Activated CD4-positive, alpha-beta T cell treated with anti-CD3 and anti-CD28 coated beads for 36 hours (primary cell): Measurements from ENCODE around the gene PALB2. TPM values are rescaled to one million over a fixed set of nuclear protein-coding genes. Genes with fewer than 3 reads are reported as not detected.

ENCODE experiments used
- ATAC-seq: fragments of 200-7000 bp; cut with Tn5 transposase; one replicate; pipeline ENCODE4 v1.10.0; 2021; ENCODE audit warnings: mild to moderate bottlenecking, moderate library complexity
- CTCF ChIA-PET: fragments of 350-600 bp; sonication (Branson Sonifier 250); formaldehyde crosslinking; loops from one replicate; lab custom pipeline; 2021; ENCODE audit warnings: antibody characterized with exemption; lab: Charles Lee
- POLR2A ChIA-PET: fragments of 350-600 bp; sonication (Branson Sonifier 250); formaldehyde crosslinking; loops from one replicate; lab custom pipeline; 2021; ENCODE audit warnings: antibody characterized with exemption, inconsistent platforms; lab: Charles Lee
- DNase-seq: peaks from one replicate; pipeline ENCODE4 v3.0.0-alpha.2; 2020
- H3K27ac Mint-ChIP-seq: one replicate; pipeline ENCODE4 v1.8.0; 2021; ENCODE audit warnings: mixed read lengths
- H3K27me3 Mint-ChIP-seq: one replicate; pipeline ENCODE4 v1.8.0; 2021; ENCODE audit warnings: mixed read lengths
- H3K36me3 Mint-ChIP-seq: one replicate; pipeline ENCODE4 v1.8.0; 2021; ENCODE audit warnings: low read depth, mixed read lengths
- H3K4me1 Mint-ChIP-seq: one replicate; pipeline ENCODE4 v1.8.0; 2021; ENCODE audit warnings: mixed read lengths
- H3K4me3 Mint-ChIP-seq: one replicate; pipeline ENCODE4 v1.8.0; 2021; ENCODE audit warnings: mild to moderate bottlenecking, moderate library complexity, mixed read lengths
- H3K9me3 Mint-ChIP-seq: one replicate; pipeline ENCODE4 v1.8.0; 2021; ENCODE audit warnings: low read depth, mixed read lengths
- intact Hi-C, 2 experiments: fragments of 100-400 bp; cut with DNase I in 1 of 2; cut with micrococcal nuclease in 1 of 2; formaldehyde crosslinking; loops; one replicate each; pipeline versions ENCODE4 v1.14.2 to v1.15.1; 2022 to 2024; cut with DNase I, micrococcal nuclease
- total RNA-seq, 2 experiments: library from RNA; stranded (reverse); gene quantifications; one replicate each; pipeline ENCODE4 v1.2.3, GENCODE V29; 2021

PALB2 gene
- total RNA-seq, 2 experiments from 2014 or later = 23.1 to 23.5 TPM

DNA sequence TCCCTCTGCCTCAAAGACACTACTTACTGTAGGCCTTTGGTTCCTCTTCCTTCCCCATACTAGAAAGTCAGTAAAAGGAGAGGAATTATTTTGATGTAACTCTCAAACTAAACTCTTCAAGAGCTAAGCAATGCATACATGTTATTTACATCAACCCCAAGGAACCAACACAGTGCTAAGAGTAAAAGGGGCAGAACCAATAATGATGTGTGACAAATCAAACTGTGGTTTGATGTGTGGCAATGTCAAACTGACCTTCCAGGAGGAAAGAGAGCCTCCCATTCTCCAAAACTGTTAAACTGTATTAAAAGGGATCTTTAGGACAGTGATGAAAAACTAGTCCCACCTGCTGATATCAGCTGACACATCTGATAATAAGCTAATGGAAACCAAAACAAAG, 60.7 kb downstream of the PALB2 start:
- Mint-ChIP-seq H3K4me3 (no peak overlapping the region), H3K36me3 (peaks cover 26% of the 10 kb centered on the region), H3K9me3 (no peaks in the 10 kb centered on the region), H3K4me1 (no peaks in the 10 kb centered on the region), H3K27ac (no peak overlapping the region), H3K27me3 (no peaks in the 10 kb centered on the region)
- ATAC-seq (no peak), DNase-seq (no peak)
- POLR2A ChIA-PET = no interaction called here
- CTCF ChIA-PET = no interaction called here
- intact Hi-C loops = no loop called here

GRCh38 chr16:23579371-23579770, 61.7 kb downstream of the PALB2 start:
- Mint-ChIP-seq H3K36me3 (peaks cover 22% of the 10 kb centered on the region), H3K27ac (no peak overlapping the region), H3K9me3 (no peaks in the 10 kb centered on the region), H3K4me1 (no peaks in the 10 kb centered on the region), H3K4me3 (no peak overlapping the region), H3K27me3 (no peaks in the 10 kb centered on the region)
- intact Hi-C loops = no loop called here
- no peak for ATAC-seq
- POLR2A ChIA-PET = no interaction called here
- CTCF ChIA-PET = no interaction called here
- DNase-seq = no peak

- Mint-ChIP-seq H3K36me3 (peaks cover 21% of the 10 kb centered on the region), H3K4me1 (no peaks in the 10 kb centered on the region), H3K9me3 (no peaks in the 10 kb centered on the region), H3K27me3 (no peaks in the 10 kb centered on the region), H3K27ac (no peak overlapping the region), H3K4me3 (no peak overlapping the region)
- ATAC-seq (no peak), DNase-seq (no peak)
- ChIA-PET CTCF (no interaction called here), POLR2A (no interaction called here)
- intact Hi-C loops = no loop called here
These were observed 62.8 kb downstream of the PALB2 start for GRCh38 chr16:23578101-23578830.

GRCh38 chr16:23577493-23577892, 63.6 kb downstream of the PALB2 start:
- H3K9me3 Mint-ChIP-seq = no peaks in the 10 kb centered on the region
- CTCF ChIA-PET = interaction anchor here (0.5 kb wide), 1 partner anchor 144 kb away, joined by 3 read pairs; no protein-coding TSS in a partner anchor
- H3K4me1 Mint-ChIP-seq = no peaks in the 10 kb centered on the region

DNA sequence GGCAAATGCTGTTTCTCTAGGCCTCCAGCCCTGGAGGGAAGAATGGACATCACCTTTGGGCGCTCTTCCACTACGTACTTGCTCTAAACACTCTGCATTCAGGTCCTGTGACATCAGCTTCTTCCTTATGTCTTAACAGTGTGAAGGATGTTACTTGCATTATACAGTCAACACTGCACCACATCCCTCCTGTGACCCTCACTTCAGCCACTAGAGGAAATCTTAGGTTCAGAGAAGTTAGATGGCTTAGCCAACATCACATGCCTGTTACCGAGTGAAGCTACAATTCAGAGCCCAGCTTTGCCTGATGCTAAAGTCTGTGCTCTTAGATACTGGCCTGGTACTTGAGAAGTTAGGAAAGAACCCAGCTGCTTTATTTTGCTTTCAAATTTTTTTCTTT, 65.3 kb downstream of the PALB2 start:
- Mint-ChIP-seq H3K4me1 (no peaks in the 10 kb centered on the region), H3K27me3 (no peaks in the 10 kb centered on the region), H3K4me3 (no peak overlapping the region), H3K36me3 (peaks cover 28% of the 10 kb centered on the region), H3K27ac (no peak overlapping the region), H3K9me3 (no peaks in the 10 kb centered on the region)
- intact Hi-C loops = no loop called here
- no peak for DNase-seq
- ChIA-PET POLR2A (interaction anchor here (0.7 to 0.8 kb wide), 2 partner anchors 16 to 18 kb away, joined by 3 read pairs; partner anchors contain the start of genes EARS2 and UBFD1), CTCF (interaction anchor here (1.0 to 1.7 kb wide), 2 partner anchors 12 to 21 kb away, joined by 3 to 6 read pairs; no protein-coding TSS in a partner anchor)
- ATAC-seq = no peak

More at GRCh38 chr16:23577493-23577892, 63.6 kb downstream of the PALB2 start:
- peak overlapping the region; percentile 13 for H3K27ac Mint-ChIP-seq
- intact Hi-C loops = no loop called here
- no peaks in the 10 kb centered on the region for H3K27me3 Mint-ChIP-seq
- ATAC-seq (no peak), DNase-seq (no peak)
- POLR2A ChIA-PET = no interaction called here
- no peak overlapping the region for H3K4me3 Mint-ChIP-seq
- H3K36me3 Mint-ChIP-seq = peaks cover 22% of the 10 kb centered on the region

DNA sequence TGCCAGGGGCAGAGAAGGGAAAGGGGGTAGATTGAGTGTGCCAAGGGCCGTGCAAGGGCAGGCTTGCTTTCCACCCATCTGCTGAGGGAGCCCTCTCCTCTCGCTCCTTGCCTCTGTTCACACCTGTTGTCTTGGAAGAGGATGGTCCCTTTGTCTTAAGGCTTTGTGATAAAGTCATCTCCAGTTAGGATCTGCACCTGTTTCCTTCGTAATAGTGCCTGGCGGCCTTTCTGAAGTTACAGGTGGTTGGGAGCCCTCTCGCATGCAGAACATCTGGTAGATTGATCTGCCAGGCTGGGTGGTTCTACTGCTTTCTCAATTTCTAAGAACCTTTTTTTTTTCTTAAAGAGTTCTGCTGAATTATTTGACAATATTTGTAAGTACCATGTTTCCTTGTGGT, 67.3 kb downstream of the PALB2 start:
- no peaks in the 10 kb centered on the region for H3K4me1 Mint-ChIP-seq
- intact Hi-C loops = no loop called here
- no peak overlapping the region for H3K27ac Mint-ChIP-seq
- H3K9me3 Mint-ChIP-seq = no peaks in the 10 kb centered on the region
- no peak for ATAC-seq
- ChIA-PET CTCF (no interaction called here), POLR2A (no interaction called here)
- DNase-seq = no peak
- no peaks in the 10 kb centered on the region for H3K27me3 Mint-ChIP-seq
- peaks cover 21% of the 10 kb centered on the region for H3K36me3 Mint-ChIP-seq
- H3K4me3 Mint-ChIP-seq = no peak overlapping the region

DNA sequence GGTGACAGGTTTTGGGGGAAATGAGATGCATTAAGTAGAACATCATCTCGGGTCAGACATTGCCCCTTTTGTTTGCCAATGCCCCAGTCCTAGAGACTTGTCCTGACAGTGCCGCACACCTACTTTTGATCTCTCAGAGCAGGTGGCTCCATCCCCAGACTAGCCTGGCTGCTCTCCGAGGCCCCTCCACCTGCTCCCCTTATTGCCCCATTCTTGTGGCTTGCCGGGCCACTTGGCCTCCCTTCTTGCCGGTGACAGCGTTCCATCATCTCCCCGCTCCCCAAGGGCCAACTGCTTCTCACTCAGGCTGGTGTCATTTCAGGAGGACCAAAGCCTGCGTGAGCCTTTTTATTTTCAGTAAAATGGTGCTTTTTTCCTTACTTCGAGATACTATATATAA, 68.7 kb downstream of the PALB2 start:
- intact Hi-C loops = no loop called here
- Mint-ChIP-seq H3K9me3 (no peaks in the 10 kb centered on the region), H3K27me3 (no peaks in the 10 kb centered on the region)

GRCh38 chr16:23571895-23572294, 69.2 kb downstream of the PALB2 start:
- intact Hi-C loops = no loop called here
- ChIA-PET POLR2A (no interaction called here), CTCF (interaction anchor here (0.6 kb wide), 1 partner anchor 231 kb away, joined by 3 read pairs; no protein-coding TSS in a partner anchor)
- H3K4me1 Mint-ChIP-seq = no peaks in the 10 kb centered on the region
- no peak for DNase-seq
- H3K4me3 Mint-ChIP-seq = no peak overlapping the region
- no peaks in the 10 kb centered on the region for H3K27me3 Mint-ChIP-seq
- H3K36me3 Mint-ChIP-seq = peaks cover 30% of the 10 kb centered on the region
- no peak for ATAC-seq
- no peak overlapping the region for H3K27ac Mint-ChIP-seq
- H3K9me3 Mint-ChIP-seq = no peaks in the 10 kb centered on the region

More for the DNA sequence above, 68.7 kb downstream of the PALB2 start:
- Mint-ChIP-seq H3K4me3 (no peak overlapping the region), H3K27ac (no peak overlapping the region), H3K36me3 (peaks cover 25% of the 10 kb centered on the region), H3K4me1 (no peaks in the 10 kb centered on the region)
- ATAC-seq = no peak
- CTCF ChIA-PET = interaction anchor here (0.6 kb wide), 1 partner anchor 767 kb away, joined by 3 read pairs; no protein-coding TSS in a partner anchor
- POLR2A ChIA-PET = no interaction called here
- no peak for DNase-seq

- POLR2A ChIA-PET = no interaction called here
- H3K36me3 Mint-ChIP-seq = peaks cover 36% of the 10 kb centered on the region
- ATAC-seq (no peak), DNase-seq (no peak)
- no peaks in the 10 kb centered on the region for H3K27me3 Mint-ChIP-seq
- CTCF ChIA-PET = interaction anchor here (0.8 to 1.1 kb wide), 2 partner anchors 10 to 1499 kb away, joined by 3 read pairs; no protein-coding TSS in a partner anchor
- H3K9me3 Mint-ChIP-seq = no peaks in the 10 kb centered on the region
- peak overlapping the region; percentile 6 for H3K27ac Mint-ChIP-seq
- no peak overlapping the region for H3K4me3 Mint-ChIP-seq
- intact Hi-C loops = no loop called here
- H3K4me1 Mint-ChIP-seq = no peaks in the 10 kb centered on the region
These were observed 70.0 kb downstream of the PALB2 start for GRCh38 chr16:23570992-23571632.

DNA sequence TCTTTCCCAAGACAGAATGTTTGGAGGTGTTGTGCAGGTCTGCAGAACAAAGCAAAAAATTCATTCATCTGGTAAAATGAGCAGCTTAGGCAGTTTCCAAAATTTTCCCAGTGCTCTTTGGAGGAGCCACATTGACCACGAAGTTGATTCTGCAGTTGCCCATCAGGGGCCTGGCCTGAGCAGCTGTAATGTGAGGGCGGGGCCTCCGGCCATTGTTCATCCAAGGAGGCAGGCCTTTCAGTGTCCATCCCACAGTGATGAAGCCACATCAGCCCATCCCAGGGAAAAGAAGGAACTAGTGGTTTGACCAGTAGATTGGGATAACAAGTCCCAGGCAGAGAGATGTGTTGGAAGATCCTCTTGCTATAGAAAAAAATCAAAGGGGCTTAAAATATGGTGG, 73.5 kb downstream of the PALB2 start:
- POLR2A ChIA-PET = no interaction called here
- H3K4me1 Mint-ChIP-seq = no peaks in the 10 kb centered on the region

DNA sequence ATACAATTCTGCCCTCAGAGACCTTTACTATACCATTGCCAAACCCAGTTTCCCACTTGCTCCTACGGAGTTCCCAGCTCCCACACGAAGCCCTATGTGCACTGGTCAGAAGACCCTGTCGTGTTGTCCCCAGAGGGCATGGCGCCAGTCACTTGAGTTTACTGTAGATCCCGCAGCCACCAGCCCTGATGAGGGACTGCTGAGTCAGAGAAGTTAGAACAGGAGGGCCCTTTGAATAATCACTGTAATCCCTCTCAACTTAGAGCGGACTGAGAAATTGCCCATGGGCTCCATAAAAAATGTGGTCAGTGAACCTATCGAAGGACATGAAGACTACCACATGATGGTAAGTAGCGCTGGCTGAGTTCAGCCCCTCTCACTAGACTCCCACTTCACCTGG, 74.4 kb downstream of the PALB2 start:
- no peak for ATAC-seq
- POLR2A ChIA-PET = no interaction called here
- H3K36me3 Mint-ChIP-seq = peaks cover 58% of the 10 kb centered on the region

More for the DNA sequence above, 73.5 kb downstream of the PALB2 start:
- CTCF ChIA-PET = no interaction called here
- DNase-seq = no peak
- Mint-ChIP-seq H3K27ac (no peak overlapping the region), H3K4me3 (no peak overlapping the region), H3K9me3 (no peaks in the 10 kb centered on the region), H3K27me3 (no peaks in the 10 kb centered on the region), H3K36me3 (peaks cover 52% of the 10 kb centered on the region)
- intact Hi-C loops = no loop called here
- ATAC-seq = no peak

More for the DNA sequence above, 74.4 kb downstream of the PALB2 start:
- intact Hi-C loops = no loop called here
- H3K4me3 Mint-ChIP-seq = no peak overlapping the region
- no peaks in the 10 kb centered on the region for H3K9me3 Mint-ChIP-seq
- DNase-seq = no peak
- H3K27me3 Mint-ChIP-seq = no peaks in the 10 kb centered on the region
- no peaks in the 10 kb centered on the region for H3K4me1 Mint-ChIP-seq
- no peak overlapping the region for H3K27ac Mint-ChIP-seq
- CTCF ChIA-PET = no interaction called here
